Ovary (tissue), 3 donors: ENCODE measurements around the gene IL17B.

Source experiments
- POLR2A ChIP-seq: fragments of 450-650 bp; IDR thresholded peaks from one replicate; pipeline ENCODE4 v1.6.1; 2017; ENCODE audit warnings: antibody characterized with exemption, mild to moderate bottlenecking, moderate library complexity
- TF ChIP-seq, protein P1 (sequence below), 3 donors: fragments of 450-650 bp in 2 of 3; fragments of 200-600 bp in 1 of 3; IDR thresholded peaks; one replicate each; pipeline versions ENCODE4 v1.5.1 to v1.8.0; 2016 to 2022; ENCODE audit warnings: antibody characterized with exemption in 3 of 3, mild to moderate bottlenecking in 1 of 3
- donor health status: DM: no; HTN: no; CAD: no.

DNA sequence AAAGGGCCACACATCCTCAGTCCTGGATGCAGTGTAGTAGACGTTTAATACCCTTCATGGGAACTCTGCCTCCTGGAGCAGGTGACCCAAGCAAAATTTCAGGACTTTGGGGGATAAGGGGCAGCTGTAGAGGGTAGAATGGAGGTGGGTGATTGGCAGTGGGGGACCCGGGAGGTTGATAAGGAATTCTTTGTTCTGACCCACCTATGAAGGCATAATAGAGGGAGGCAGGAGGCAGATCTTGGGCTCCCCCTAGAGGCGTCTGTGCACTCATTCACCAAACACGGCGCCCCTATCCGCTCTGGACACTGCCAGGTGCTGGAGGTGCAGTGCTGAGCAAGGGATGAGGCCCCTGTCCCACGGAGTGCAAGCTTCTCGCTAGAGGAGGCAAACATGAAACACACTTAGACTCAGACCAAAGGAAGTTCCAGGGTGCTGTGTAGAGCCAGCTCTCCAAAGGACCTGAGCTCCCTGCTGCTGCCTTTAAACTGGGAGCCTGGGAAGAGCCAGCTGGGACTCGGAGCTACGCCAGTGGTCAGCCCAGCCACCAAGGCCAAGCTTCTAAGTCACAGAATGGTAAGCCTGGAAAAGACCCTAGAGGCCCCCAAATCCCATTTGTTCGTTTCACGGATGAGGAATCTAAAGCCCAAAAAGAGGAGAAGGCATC lies 7.7 kb downstream of the IL17B start:
- TF ChIP-seq, protein P1, sequence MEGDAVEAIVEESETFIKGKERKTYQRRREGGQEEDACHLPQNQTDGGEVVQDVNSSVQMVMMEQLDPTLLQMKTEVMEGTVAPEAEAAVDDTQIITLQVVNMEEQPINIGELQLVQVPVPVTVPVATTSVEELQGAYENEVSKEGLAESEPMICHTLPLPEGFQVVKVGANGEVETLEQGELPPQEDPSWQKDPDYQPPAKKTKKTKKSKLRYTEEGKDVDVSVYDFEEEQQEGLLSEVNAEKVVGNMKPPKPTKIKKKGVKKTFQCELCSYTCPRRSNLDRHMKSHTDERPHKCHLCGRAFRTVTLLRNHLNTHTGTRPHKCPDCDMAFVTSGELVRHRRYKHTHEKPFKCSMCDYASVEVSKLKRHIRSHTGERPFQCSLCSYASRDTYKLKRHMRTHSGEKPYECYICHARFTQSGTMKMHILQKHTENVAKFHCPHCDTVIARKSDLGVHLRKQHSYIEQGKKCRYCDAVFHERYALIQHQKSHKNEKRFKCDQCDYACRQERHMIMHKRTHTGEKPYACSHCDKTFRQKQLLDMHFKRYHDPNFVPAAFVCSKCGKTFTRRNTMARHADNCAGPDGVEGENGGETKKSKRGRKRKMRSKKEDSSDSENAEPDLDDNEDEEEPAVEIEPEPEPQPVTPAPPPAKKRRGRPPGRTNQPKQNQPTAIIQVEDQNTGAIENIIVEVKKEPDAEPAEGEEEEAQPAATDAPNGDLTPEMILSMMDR (IDR thresholded peaks at IDR 0.05): peak in 1 of 3 donors; percentile 22
- TF ChIP-seq POLR2A: no peak
